IPS-NIHi7 (cell line): Measurements from ENCODE around the gene SLC28A3.

Source experiments
- DNase-seq: peaks from one replicate; pipeline ENCODE4 v3.0.0; 2012; ENCODE audit warnings: mixed read lengths; ENCODE audit errors: extremely low spot score

Gene SLC28A3

DNA sequence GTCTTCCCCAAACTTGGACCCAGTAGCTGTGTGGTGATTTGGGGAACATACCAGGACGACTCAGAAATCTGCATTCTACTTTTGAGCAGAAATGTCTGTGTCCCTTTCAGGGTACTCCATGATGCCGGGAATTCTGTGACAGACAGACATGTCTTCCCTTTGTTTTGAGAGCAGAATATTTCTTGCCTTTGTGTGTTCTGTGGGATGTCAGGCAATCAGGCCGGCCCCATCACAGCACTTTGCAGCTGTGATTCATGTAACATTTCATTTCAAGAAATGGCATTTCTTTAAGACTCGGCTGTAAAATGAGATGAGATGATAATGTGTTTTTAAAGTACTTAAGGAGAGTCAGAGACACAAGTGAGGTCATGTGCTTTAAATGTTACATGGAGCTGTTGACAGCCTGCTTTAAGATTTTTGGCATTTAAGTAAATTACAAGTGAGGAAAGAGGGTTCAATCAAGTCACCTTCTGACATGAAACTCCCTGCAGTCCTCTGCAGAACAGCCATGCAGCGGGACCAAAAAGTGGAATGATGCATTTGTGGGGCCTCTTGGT lies 98.7 kb downstream of the SLC28A3 start:
- no peak for DNase-seq

- no peak for DNase-seq
Observed at GRCh38 chr9:84239343-84239742, 101.2 kb downstream of the SLC28A3 start.

GRCh38 chr9:84238652-84239051 lies 101.9 kb downstream of the SLC28A3 start:
- no peak for DNase-seq

- no peak for DNase-seq
Observed at GRCh38 chr9:84235511-84235910, 105.0 kb downstream of the SLC28A3 start.

- no peak for DNase-seq
Observed at GRCh38 chr9:84230355-84231145, 110.0 kb downstream of the SLC28A3 start.

- DNase-seq: no peak
Observed at GRCh38 chr9:84229191-84229590, 111.4 kb downstream of the SLC28A3 start.

- peak; percentile 53 for DNase-seq
Observed at GRCh38 chr9:84228130-84228720, 112.3 kb downstream of the SLC28A3 start.

DNA sequence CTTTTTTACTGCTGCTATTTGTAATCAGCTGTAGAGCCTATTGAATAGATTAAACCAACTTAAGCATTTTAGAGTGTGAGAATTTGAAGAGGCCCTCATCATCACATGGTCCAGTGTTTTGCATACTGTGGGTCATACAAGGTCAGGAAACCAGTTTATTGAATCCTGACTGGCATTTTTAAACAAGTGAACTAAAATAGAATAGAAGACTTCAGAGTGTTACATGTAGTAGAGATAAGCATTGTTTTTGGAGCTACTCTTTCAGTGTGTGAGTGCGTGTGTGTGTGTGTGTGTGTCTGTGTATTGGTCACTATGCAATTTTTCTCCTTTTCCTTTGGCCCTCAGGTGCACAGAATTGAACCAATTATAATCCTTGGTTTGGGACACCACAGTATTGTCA lies 114.4 kb downstream of the SLC28A3 start:
- no peak for DNase-seq
